GM12878 (cell line): ENCODE data around the gene LRRC63. TPM values are rescaled to one million over a fixed set of nuclear protein-coding genes. Genes with fewer than 3 reads are reported as not detected.

Source experiments
- BACH1 ChIP-seq: fragments of 450-650 bp; IDR thresholded peaks from 2 replicates; pipeline ENCODE4 v1.6.1; 2017; ENCODE audit warnings: mild to moderate bottlenecking, borderline replicate concordance
- CEBPB ChIP-seq, 2 experiments: fragments of 150-350 bp in 1 of 2; IDR thresholded peaks; 2 replicates each; pipeline ENCODE4 v1.6.1; 2012 to 2014; ENCODE audit warnings: low read depth in 2 of 2, low read length in 2 of 2, borderline replicate concordance in 1 of 2, inconsistent platforms in 1 of 2
- DPF2 ChIP-seq: fragments of 450-650 bp; IDR thresholded peaks from 2 replicates; pipeline ENCODE4 v1.6.1; 2017; ENCODE audit warnings: mild to moderate bottlenecking
- EGR1 ChIP-seq, 2 experiments: IDR thresholded peaks; 1 replicate in 1 of 2; 2 replicates in 1 of 2; pipeline ENCODE4 v1.6.1; 2011 to 2012; ENCODE audit warnings: low read depth in 2 of 2, low read length in 2 of 2, borderline replicate concordance in 1 of 2, mild to moderate bottlenecking in 1 of 2, moderate library complexity in 1 of 2
- ESRRA ChIP-seq: IDR thresholded peaks from 2 replicates; pipeline ENCODE4 v1.6.1; 2012; ENCODE audit warnings: mild to moderate bottlenecking, low read length, improper control_type of control experiment
- ETV6 ChIP-seq, 2 experiments: fragments of 450-650 bp in 1 of 2; IDR thresholded peaks in 1 of 2; conservative IDR thresholded peaks in 1 of 2; 2 replicates each; pipeline ENCODE4 v1.6.1; 2014; ENCODE audit warnings: antibody characterized with exemption in 1 of 2, borderline replicate concordance in 1 of 2, low read depth in 1 of 2, mild to moderate bottlenecking in 1 of 2, moderate library complexity in 1 of 2
- EZH2 ChIP-seq: IDR thresholded peaks from 2 replicates; pipeline ENCODE4 v1.6.1; 2012; ENCODE audit warnings: low read depth, mild to moderate bottlenecking, control low read depth, inconsistent platforms, low read length, borderline replicate concordance; ENCODE audit not compliant: control insufficient read depth
- HDAC6 ChIP-seq: fragments of 200-600 bp; sonication (generic); IDR thresholded peaks from one replicate; pipeline ENCODE4 v1.8.0; 2017; ENCODE audit warnings: antibody characterized with exemption; ENCODE audit not compliant: unreplicated experiment
- JUND ChIP-seq: IDR thresholded peaks from 2 replicates; pipeline ENCODE4 v1.6.1; 2012; ENCODE audit warnings: low read depth, mild to moderate bottlenecking, low read length, improper control_type of control experiment, moderate library complexity
- MEF2A ChIP-seq: IDR thresholded peaks from 2 replicates; pipeline ENCODE4 v1.6.1; 2011; ENCODE audit warnings: low read depth, mild to moderate bottlenecking, low read length, moderate library complexity; ENCODE audit not compliant: insufficient read depth
- PAX5 ChIP-seq: IDR thresholded peaks from 2 replicates; pipeline ENCODE4 v1.6.1; 2011; ENCODE audit warnings: low read depth, low read length, borderline replicate concordance
- RUNX3 ChIP-seq: IDR thresholded peaks from 2 replicates; pipeline ENCODE4 v1.6.1; 2012; ENCODE audit warnings: low read length, inconsistent platforms
- SMARCA5 ChIP-seq: fragments of 450-650 bp; IDR thresholded peaks from 2 replicates; pipeline ENCODE4 v1.6.1; 2017; ENCODE audit warnings: mild to moderate bottlenecking
- SMC3 ChIP-seq: IDR thresholded peaks from 2 replicates; pipeline ENCODE4 v1.6.1; 2011; ENCODE audit warnings: low read length, improper control_type of control experiment, borderline replicate concordance
- SREBF2 ChIP-seq: IDR thresholded peaks from 2 replicates; pipeline ENCODE4 v1.6.1; 2012; ENCODE audit warnings: mild to moderate bottlenecking, low read length
- SUPT20H ChIP-seq: IDR thresholded peaks from 2 replicates; pipeline ENCODE4 v1.6.1; 2011; ENCODE audit warnings: low read depth, mild to moderate bottlenecking, low read length, moderate library complexity, borderline replicate concordance; ENCODE audit not compliant: control insufficient read depth
- YY1 ChIP-seq: IDR thresholded peaks from 2 replicates; pipeline ENCODE4 v1.6.1; 2011; ENCODE audit warnings: low read depth, mild to moderate bottlenecking, low read length
- polyA plus RNA-seq, 11 experiments: library from polyadenylated mRNA; depleted of rRNA in 4 of 11; unstranded in 6 of 11; stranded (reverse) in 5 of 11; fragments of >200 nt; fragmentation: Nextera tagmentation in 4 of 11; fragmentation: Illumina TruSeq in 1 of 11; extraction: Ambion mirVana in 4 of 11; extraction: Trizol in 1 of 11; gene quantifications; 1 replicate in 1 of 11; 2 replicates in 10 of 11; pipeline versions ENCODE4 v1.2.1 to v1.2.3, GENCODE V29; 2011 to 2016; ENCODE audit warnings: inconsistent platforms in 2 of 11, missing spikeins in 2 of 11, low read depth in 1 of 11
- total RNA-seq, 4 experiments: library from RNA; depleted of rRNA in 3 of 4; stranded (reverse); fragments of >200 nt in 3 of 4; fragmentation: Illumina TruSeq in 1 of 4; extraction: Trizol in 1 of 4; gene quantifications; 2 replicates each; pipeline versions ENCODE4 v1.2.1 to v1.2.3, GENCODE V29; 2013 to 2021
- TF ChIP-seq, protein P1 (sequence below): fragments of 450-650 bp; IDR thresholded peaks from 2 replicates; pipeline ENCODE4 v1.6.1; 2017; ENCODE audit warnings: antibody characterized with exemption, mild to moderate bottlenecking, moderate library complexity
- TF ChIP-seq, protein P2 (sequence below): IDR thresholded peaks from 2 replicates; pipeline ENCODE4 v1.6.1; 2011; ENCODE audit warnings: borderline replicate concordance, low read depth, mild to moderate bottlenecking, moderate library complexity, low read length; ENCODE audit not compliant: insufficient read depth, poor library complexity, severe bottlenecking
- TF ChIP-seq, protein P3 (sequence below): fragments of 450-650 bp; IDR thresholded peaks from 2 replicates; pipeline ENCODE4 v1.6.1; 2018; ENCODE audit warnings: borderline replicate concordance, mild to moderate bottlenecking; ENCODE audit not compliant: partially characterized antibody
- TF ChIP-seq, protein P4 (sequence below): IDR thresholded peaks from 2 replicates; pipeline ENCODE4 v1.6.1; 2012; ENCODE audit warnings: low read length, inconsistent platforms

The LRRC63 gene
- total and polyA plus RNA-seq, 10 of the 15 experiments (the other 5 are each of a cell fraction or from before 2014, with no cell fraction given), result 0.34 to 0.98 (median 0.76) TPM; not detected in 1

DNA sequence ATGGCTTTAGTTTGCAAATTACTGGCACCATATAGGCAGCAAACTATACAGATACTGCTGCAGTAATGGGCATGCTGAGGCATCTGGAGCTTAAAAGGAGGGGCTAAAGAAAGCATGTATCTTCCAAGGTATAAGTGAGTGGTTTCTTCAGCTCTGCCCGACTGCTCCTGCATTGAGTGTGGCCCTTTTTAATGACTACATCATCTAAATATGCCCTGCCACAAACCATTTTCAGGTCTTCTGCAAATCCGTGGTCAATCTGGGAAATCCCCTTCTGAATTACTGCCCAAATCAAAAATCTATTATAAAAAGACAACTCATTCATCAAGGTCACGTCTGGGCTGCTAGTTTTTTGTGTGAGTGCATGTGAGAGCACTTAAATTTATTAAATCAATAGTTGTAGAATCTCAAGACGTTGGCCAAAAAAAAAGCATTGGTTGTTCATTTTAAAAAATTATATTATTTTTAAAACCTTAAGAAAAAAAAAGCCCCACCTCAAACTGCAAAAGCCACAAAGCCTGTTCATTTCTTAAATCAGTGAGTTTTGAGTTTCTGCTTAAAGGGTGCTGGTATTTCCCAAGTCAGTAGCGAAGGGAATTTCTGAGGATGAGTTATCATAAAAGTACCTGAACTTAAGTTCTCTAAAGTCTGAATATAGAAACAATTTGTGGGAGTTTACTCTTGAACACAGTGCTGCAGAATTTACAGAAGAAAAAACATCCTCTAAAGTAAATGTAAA lies 46.1 kb upstream of the LRRC63 start (continued):
- TF ChIP-seq, protein P1, sequence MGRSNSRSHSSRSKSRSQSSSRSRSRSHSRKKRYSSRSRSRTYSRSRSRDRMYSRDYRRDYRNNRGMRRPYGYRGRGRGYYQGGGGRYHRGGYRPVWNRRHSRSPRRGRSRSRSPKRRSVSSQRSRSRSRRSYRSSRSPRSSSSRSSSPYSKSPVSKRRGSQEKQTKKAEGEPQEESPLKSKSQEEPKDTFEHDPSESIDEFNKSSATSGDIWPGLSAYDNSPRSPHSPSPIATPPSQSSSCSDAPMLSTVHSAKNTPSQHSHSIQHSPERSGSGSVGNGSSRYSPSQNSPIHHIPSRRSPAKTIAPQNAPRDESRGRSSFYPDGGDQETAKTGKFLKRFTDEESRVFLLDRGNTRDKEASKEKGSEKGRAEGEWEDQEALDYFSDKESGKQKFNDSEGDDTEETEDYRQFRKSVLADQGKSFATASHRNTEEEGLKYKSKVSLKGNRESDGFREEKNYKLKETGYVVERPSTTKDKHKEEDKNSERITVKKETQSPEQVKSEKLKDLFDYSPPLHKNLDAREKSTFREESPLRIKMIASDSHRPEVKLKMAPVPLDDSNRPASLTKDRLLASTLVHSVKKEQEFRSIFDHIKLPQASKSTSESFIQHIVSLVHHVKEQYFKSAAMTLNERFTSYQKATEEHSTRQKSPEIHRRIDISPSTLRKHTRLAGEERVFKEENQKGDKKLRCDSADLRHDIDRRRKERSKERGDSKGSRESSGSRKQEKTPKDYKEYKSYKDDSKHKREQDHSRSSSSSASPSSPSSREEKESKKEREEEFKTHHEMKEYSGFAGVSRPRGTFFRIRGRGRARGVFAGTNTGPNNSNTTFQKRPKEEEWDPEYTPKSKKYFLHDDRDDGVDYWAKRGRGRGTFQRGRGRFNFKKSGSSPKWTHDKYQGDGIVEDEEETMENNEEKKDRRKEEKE, result no peak
- TF ChIP-seq, protein P2, sequence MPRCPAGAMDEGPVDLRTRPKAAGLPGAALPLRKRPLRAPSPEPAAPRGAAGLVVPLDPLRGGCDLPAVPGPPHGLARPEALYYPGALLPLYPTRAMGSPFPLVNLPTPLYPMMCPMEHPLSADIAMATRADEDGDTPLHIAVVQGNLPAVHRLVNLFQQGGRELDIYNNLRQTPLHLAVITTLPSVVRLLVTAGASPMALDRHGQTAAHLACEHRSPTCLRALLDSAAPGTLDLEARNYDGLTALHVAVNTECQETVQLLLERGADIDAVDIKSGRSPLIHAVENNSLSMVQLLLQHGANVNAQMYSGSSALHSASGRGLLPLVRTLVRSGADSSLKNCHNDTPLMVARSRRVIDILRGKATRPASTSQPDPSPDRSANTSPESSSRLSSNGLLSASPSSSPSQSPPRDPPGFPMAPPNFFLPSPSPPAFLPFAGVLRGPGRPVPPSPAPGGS, result peak; percentile 83
- TF ChIP-seq SREBF2 (no peak), MEF2A (peak; percentile 86), JUND (no peak), SMC3 (no peak), SMARCA5 (no peak), PAX5 (0 out of 2 replicates have a peak, but pooled peaks have one; percentile 40), DPF2 (no peak; the same call in 1 of the 2 replicates), EGR1 (IDR thresholded peaks at IDR 0.05; ENCODE audit: borderline replicate concordance in 1 of 2, low read depth in 2 of 2, low read length in 2 of 2) (no peak), ESRRA (no peak), RUNX3 (peak; percentile 96), EZH2 (no peak), ETV6 (conservative IDR thresholded peaks at IDR 0.05 in 1 of 2, IDR thresholded peaks at IDR 0.05 in 1 of 2; ENCODE audit: borderline replicate concordance in 1 of 2, low read depth in 1 of 2) (no peak), CEBPB (IDR thresholded peaks at IDR 0.05; ENCODE audit: borderline replicate concordance in 1 of 2, low read depth in 2 of 2, low read length in 2 of 2) (no peak; a peak in 1 of 4 replicates), SUPT20H (no peak), YY1 (no peak), HDAC6 (no peak), BACH1 (0 out of 2 replicates have a peak, but pooled peaks have one; percentile 11)
- TF ChIP-seq, protein P3, sequence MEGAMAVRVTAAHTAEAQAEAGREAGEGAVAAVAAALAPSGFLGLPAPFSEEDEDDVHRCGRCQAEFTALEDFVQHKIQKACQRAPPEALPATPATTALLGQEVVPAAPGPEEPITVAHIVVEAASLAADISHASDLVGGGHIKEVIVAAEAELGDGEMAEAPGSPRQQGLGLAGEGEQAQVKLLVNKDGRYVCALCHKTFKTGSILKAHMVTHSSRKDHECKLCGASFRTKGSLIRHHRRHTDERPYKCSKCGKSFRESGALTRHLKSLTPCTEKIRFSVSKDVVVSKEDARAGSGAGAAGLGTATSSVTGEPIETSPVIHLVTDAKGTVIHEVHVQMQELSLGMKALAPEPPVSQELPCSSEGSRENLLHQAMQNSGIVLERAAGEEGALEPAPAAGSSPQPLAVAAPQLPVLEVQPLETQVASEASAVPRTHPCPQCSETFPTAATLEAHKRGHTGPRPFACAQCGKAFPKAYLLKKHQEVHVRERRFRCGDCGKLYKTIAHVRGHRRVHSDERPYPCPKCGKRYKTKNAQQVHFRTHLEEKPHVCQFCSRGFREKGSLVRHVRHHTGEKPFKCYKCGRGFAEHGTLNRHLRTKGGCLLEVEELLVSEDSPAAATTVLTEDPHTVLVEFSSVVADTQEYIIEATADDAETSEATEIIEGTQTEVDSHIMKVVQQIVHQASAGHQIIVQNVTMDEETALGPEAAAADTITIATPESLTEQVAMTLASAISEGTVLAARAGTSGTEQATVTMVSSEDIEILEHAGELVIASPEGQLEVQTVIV, result no peak
- TF ChIP-seq, protein P4, sequence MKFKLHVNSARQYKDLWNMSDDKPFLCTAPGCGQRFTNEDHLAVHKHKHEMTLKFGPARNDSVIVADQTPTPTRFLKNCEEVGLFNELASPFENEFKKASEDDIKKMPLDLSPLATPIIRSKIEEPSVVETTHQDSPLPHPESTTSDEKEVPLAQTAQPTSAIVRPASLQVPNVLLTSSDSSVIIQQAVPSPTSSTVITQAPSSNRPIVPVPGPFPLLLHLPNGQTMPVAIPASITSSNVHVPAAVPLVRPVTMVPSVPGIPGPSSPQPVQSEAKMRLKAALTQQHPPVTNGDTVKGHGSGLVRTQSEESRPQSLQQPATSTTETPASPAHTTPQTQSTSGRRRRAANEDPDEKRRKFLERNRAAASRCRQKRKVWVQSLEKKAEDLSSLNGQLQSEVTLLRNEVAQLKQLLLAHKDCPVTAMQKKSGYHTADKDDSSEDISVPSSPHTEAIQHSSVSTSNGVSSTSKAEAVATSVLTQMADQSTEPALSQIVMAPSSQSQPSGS, result peak; percentile 87
